Measurements from ENCODE around the gene CCDC92.

DNA sequence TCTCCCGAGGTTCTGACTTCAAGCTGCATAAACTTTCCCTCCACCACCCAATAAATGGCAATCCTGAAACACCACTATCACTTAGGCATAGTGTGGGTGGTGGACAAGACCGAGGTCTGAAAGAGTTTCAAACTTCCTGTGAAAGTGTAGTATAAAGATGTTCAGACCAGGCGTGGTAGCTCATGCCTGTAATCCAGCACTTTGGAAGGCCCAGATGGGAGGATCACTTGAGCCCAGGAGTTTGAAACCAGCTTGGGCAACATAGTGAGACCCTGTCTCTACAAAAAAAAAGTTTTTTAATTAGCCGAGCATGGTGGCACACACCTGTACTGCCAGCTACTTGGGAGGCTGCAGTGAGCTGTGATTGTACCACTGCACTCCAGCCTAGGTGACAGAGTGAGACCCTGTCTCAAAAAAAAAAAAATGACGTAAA, 61.9 kb downstream of the CCDC92 start:
- no peak for TF ChIP-seq CTCF (IDR thresholded peaks at IDR 0.05)
- no peak for TF ChIP-seq TCF7L2 (IDR thresholded peaks at IDR 0.05; ENCODE audit: low read depth, low read length)
- no peak for TF ChIP-seq POLR2AphosphoS5 (IDR thresholded peaks at IDR 0.05; ENCODE audit: low read depth, low read length)
